HG02981 (cell line): ENCODE data around the gene HPRT1.

Source experiments
- ATAC-seq: cut with Tn5 transposase; IDR thresholded peaks from one replicate; pipeline ENCODE4 v1.9.1; 2021; ENCODE audit warnings: mild to moderate bottlenecking, moderate library complexity; ENCODE audit not compliant: unreplicated experiment

HPRT1 gene

GRCh38 chrX:134472041-134472440 is 12.1 kb downstream of the HPRT1 start:
- no peak for ATAC-seq

- ATAC-seq, result no peak
Measured at GRCh38 chrX:134476284-134476683, 16.3 kb downstream of the HPRT1 start.

DNA sequence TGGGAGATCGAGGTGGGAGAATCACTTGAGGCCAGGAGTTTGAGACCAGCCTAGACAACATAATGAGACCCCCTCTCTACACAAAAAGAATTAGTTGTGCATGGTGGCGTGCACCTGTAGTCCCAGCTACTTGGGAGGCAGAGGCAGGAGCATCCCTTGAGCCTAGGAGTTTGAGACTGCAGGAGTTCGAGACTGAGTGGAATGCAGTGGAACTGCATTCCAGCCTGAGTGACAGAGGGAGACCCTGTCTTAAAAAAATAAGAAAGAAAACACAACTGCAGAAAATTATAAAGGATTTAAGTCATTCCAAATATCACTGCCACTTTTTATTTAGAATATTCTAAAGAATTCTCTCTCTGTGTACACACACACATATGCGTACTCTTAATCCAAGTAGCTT is 18.4 kb downstream of the HPRT1 start:
- ATAC-seq, result no peak

GRCh38 chrX:134480061-134480460 is 20.1 kb downstream of the HPRT1 start:
- no peak for ATAC-seq

- ATAC-seq, result no peak
Measured at GRCh38 chrX:134481339-134481738, 21.4 kb downstream of the HPRT1 start.

DNA sequence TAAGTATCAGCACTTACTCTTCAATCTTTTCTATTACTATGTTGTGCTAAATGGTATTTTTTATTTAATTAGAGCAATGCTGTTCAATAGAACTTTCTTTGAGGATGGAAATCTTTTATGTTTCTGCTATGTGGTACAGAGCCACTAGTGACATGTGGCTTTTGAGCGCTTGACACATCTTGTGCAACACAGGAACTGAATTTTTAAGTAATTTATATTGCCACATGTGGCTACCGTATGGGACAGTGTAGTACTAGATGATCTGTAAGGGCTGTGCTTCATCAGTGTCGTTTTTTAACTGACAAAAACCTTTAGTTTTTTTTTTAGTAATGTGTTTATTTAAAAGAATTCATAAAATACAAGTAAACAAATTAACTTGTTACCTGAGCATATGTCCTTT is 22.4 kb downstream of the HPRT1 start:
- ATAC-seq, result no peak

DNA sequence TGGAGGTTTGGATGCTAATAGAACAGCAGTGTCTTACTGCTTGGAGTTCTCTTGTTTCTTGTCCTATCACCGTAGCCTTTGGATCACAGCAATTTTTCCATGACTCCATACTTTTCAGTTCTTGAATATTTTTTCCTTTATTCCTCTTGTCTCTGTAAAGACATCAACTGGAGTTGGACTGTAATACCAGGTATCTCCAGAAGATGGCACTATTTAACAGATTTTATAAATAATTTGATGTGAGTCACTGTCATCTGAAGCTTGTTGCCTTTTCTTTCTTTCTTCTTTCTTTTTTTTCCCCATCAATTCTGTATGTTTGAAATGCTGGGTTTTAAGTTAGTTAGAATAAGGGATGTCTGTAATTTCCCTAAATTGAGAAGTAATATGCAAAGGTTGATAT is 24.1 kb downstream of the HPRT1 start:
- ATAC-seq, result no peak

- no peak for ATAC-seq
Measured at GRCh38 chrX:134501941-134502340, 42.0 kb downstream of the HPRT1 start.

DNA sequence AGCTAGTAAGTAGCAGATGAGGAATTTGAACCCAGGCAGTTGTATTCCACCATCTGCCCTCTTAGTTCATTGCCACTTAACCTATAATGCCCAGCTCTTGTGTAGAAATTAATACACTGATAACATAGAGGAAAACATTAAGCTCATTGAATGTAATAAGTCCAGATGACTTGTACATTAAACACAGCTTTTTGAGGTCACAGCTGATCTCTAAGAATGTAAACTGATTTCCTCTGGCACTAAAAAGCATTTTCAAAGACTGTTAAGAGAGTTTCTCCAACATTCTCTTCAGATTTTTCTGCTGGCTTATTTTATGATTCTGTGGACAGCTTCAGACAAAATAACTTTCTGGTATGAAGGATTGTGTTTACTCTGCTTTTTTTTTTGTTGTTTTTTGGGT is 42.7 kb downstream of the HPRT1 start:
- ATAC-seq, result no peak

- ATAC-seq, result no peak
Measured at GRCh38 chrX:134512566-134512965, 52.6 kb downstream of the HPRT1 start.

DNA sequence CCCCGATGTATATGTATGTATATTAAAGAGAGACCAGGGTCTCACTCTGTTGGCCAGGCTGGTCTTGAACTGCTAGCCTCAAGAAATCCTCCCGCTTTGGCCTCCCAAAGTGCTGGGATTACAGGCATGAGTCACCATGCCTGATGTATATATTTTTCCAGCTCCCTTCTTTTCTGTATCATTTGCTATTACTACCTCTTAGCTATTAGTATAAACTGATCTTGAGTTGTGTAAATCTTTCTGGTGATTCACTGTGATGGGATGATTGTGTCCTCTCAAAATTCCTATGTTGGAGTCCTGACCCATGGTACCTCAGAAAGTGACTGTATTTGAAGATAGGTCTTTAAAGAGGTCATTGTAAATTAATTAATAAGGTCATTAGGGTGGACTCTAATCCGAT is 53.1 kb downstream of the HPRT1 start:
- ATAC-seq, result no peak

DNA sequence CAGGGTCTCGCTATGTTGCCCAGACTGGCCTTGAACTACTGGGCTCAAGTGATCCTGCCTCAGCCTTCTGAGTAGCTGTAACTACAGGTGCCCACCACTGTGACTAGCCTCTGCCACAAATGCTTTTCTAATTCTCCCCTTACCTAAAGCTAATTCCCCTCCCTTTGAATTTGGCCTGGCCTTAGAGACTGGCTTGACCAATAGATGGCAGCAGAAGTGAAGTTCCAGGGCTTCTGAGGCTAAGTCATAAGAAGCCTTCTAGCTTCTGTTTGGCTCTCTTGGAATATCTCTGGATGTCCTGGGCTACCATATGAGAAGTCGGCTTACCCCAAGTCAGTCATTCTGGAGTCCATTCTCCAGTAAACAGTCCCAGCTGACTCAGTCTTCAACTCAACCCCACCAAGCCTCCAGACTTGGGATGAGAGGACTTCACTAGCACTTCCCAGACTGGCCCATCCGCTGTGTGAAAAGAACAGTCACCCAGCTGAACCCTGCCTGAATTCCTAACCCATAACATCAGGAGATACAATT is 61.0 kb downstream of the HPRT1 start:
- no peak for ATAC-seq

GRCh38 chrX:134524181-134524580 is 64.2 kb downstream of the HPRT1 start:
- no peak for ATAC-seq

- ATAC-seq, result no peak
Measured at GRCh38 chrX:134525086-134525792, 65.3 kb downstream of the HPRT1 start.

DNA sequence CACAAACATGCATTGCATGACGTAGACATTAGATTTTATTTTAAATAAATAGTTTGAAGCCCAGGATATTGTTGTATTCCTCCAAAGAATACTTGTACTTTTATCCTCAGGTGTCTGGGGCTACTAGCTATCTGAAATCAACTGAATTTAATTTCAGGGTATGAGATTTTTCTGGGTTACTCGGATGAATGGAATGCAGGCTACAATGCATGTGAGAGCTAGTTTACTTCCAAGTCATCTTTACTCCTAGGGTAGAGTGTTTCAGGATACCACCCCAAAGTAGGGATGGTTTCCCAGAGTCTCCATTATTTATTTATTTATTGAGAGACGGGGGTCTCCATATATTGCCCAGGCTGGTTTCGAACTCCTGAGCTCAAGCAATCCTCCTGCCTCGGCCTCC is 66.4 kb downstream of the HPRT1 start:
- no peak for ATAC-seq

DNA sequence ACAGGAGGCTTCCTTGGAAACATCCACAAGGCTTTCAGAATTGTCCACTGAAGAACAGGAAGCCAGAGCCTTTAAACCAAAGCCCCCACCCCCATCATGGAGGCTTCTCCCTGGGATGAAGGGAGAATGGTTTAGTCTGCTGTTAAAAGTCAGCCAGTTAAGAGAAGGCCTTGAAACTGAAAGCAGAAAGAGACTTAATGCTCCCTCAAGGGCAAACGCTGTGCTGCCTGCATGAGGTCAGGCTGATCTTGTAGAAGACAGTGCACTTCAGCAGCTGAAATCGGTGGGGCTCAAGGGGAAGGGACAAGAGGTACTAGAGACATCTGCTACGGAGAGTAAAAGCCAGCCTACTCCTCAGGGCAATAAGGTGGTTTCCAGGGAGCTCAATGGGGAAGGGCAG is 69.0 kb downstream of the HPRT1 start:
- no peak for ATAC-seq

GRCh38 chrX:134529481-134529880 is 69.5 kb downstream of the HPRT1 start:
- ATAC-seq, result no peak

GRCh38 chrX:134530845-134531244 is 70.9 kb downstream of the HPRT1 start:
- ATAC-seq, result no peak

DNA sequence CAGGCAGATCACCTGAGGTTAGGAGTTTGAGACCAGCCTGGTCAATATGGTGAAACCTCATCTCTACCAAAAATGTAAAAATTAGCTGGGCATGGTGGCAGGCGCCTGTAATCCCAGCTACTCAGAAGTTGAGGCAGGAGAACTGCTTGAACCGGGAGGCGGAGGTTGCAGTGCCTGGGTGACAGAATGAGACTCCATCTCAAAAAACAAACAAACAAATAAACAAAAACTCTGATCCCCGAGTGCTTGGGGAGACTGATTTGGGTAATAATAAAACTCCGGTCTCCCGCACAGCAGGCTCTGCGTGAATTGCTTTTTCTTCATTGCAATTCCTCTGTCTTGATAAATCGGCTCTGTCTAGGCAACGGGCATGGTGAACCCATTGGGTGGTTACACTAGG is 73.4 kb downstream of the HPRT1 start:
- ATAC-seq, result no peak

- no peak for ATAC-seq
Measured at GRCh38 chrX:134533952-134534351, 74.0 kb downstream of the HPRT1 start.

DNA sequence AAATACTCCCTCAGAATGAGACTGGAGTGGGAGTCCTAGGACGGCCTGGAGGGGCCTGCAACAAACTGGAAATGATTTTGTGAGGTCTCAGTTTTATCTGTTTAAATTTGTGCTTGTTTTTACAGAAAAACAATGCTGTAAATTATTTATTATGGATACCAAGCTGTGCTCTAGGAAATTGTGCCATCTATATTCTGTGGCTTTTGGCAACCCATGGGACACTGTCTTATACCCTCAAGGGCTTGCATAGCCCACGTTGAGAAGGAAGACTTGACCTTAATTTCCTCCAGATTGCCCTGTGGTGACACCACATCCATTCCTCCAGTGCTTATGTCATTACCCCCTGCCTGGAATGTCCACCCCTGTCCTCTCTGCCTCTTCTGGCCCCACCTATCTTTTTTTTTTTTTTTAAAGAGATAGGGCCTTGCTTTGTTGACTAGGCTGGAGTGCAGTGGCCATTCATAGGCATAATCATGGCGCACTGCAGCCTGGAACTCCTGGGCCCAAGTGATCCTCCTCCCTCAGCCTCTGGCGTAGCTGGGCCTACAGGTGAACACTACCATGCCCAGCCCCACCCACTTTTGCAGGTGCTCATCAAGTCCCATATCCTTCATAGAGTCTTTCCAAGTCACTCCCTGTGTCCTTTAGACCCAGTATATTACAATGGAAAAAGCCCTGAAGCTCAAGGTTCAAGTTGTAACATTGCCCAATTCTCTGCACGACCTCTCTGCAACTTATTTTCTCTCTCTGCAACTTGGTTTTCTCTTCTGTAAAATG is 77.4 kb downstream of the HPRT1 start:
- no peak for ATAC-seq

- no peak for ATAC-seq
Measured at GRCh38 chrX:134538316-134538715, 78.4 kb downstream of the HPRT1 start.
